ENCODE measurements around the gene ASB8.
"Not testable (repeated sequence)": the region's sequence is repeated elsewhere in the genome, so short reads cannot be mapped to it uniquely, and the experiment has no call there.

The ASB8 gene

DNA sequence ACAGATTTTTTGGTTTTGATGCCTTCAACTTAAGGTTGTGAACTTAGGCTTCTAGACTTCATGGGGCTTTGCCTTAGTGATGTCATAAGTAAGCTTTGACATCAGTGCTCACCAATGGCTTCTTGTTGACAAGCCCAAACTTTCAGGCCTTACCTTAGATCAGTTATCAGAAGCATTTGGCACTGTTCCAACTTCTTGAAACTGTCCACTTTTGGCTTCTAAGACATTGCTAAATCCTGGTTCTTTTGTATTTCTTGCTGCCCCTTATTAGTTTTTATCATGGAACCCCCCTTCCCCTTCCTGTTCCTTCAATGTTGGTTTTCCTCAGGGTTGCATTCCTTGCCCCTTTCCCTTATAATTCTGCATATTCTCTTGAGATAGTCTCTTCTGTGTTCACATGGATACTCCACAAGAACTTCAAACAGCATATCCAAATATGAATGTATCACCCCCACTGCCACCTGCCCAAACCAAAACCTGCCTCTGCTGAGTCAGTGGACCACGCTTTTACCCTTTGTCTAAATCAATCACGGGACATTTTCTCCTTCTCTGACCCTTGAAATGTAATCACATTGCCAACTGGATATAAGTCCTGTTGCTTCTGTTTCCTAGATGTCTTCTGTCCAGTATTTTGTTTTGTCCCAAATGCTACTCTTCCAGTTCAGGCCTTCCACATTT is 30.2 kb downstream of the ASB8 start:
- TF ChIP-seq, protein P1, sequence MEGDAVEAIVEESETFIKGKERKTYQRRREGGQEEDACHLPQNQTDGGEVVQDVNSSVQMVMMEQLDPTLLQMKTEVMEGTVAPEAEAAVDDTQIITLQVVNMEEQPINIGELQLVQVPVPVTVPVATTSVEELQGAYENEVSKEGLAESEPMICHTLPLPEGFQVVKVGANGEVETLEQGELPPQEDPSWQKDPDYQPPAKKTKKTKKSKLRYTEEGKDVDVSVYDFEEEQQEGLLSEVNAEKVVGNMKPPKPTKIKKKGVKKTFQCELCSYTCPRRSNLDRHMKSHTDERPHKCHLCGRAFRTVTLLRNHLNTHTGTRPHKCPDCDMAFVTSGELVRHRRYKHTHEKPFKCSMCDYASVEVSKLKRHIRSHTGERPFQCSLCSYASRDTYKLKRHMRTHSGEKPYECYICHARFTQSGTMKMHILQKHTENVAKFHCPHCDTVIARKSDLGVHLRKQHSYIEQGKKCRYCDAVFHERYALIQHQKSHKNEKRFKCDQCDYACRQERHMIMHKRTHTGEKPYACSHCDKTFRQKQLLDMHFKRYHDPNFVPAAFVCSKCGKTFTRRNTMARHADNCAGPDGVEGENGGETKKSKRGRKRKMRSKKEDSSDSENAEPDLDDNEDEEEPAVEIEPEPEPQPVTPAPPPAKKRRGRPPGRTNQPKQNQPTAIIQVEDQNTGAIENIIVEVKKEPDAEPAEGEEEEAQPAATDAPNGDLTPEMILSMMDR (IDR thresholded peaks at IDR 0.05; ENCODE audit: borderline replicate concordance, insufficient read depth, low read depth, low read length), result no peak
- H3K4me3 ChIP-seq (ENCODE audit: low read depth, low read length), result no peak overlapping the region

DNA sequence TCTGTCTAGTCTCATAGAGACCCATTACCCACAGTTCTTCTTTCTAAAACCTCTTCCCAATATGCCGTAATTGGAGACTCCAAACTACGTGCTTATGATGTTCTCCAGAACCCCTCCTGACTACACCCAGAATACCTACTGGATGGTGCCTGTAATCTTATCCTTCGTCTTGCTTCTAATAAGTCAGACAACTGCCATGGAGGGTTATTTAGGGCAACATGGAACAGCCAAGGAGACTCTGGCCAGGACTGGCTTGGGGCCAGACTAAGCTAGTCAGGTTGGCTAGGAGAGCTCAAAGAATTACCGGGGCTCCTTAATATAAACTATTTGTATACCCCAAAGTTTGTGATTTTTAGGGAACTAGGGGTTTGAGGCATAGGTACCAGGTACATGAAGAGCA is 31.3 kb downstream of the ASB8 start:
- no peak overlapping the region for H3K4me3 ChIP-seq (ENCODE audit: low read depth, low read length)
- TF ChIP-seq, protein P1 (IDR thresholded peaks at IDR 0.05; ENCODE audit: borderline replicate concordance, insufficient read depth, low read depth, low read length), result no peak

DNA sequence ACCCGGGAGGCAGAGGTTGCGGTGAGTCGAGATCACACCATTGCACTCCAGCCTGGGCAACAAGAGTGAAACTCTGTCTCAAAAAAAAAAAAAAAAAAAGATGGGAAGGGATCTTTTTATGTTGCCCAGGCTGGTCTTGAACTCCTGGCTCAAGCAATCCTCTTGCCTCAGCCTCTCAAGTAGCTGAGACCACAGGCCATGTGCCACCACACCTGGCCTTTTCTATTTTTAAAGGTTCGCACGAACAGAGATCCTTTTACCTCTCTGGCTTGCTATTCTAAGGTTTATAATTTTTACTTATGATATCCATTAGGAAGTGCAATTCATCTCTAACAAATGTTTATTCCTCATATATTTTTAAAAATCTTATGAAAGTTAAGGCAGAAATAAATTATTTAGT is 31.8 kb downstream of the ASB8 start:
- H3K4me3 ChIP-seq (ENCODE audit: low read depth, low read length), result not testable (repeated sequence)

DNA sequence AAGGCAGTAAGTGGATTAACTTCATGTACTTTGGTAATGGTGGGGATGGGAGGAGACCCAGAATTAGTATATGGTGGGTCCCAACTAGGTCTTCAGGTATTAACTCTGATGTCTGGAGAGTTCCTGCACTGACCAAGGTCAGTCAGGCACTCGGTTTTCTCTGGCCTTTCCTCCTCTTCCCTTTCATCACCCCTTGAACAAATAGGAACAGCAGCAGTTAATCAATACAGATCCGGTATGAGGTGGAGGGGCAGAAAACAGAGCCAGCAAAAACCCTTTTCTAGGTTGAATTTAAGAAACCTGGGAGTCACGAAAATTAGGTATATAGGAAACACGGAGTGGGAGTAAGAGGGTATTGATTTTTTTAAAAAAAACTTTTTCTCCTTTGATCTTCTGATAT is 34.1 kb downstream of the ASB8 start:
- TF ChIP-seq, protein P1 (IDR thresholded peaks at IDR 0.05; ENCODE audit: borderline replicate concordance, insufficient read depth, low read depth, low read length), result no peak
- no peak overlapping the region for H3K4me3 ChIP-seq (ENCODE audit: low read depth, low read length)

DNA sequence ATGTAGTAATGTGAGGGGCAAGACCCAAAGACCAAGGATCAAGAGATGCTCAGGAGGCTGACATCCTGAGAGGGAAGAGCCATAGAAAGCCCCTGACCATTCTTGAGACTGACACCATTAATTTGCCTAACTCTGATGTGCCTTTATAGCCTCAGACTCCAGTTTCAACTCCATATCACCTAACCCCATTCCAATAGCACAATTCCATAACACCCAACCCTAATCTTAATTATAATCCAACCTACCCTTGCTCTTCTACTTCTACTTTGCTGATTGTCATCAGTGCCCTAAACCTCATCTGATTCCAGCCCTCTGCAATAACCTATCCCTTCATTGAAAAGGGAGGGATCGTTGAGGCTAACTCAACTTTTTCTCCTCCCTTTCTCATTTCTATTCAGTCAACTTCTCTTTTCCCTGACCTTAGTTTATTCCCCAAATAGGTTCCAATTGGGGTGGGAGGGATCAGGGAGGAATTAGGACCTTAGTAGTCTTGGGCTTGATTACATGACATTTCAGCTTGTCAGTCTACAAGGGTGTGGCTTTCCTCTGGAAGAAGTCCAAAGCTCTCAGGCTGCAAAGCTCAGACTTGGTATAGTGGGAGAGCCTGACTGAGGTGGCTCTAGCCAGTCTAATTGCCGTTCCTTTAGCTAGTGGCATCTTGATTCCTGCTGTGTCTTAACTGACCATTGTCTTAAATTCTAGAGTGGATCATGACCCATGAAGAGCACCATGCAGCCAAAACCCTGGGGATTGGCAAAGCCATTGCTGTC is 35.1 kb downstream of the ASB8 start:
- TF ChIP-seq, protein P1 (IDR thresholded peaks at IDR 0.05; ENCODE audit: borderline replicate concordance, insufficient read depth, low read depth, low read length), result no peak

DNA sequence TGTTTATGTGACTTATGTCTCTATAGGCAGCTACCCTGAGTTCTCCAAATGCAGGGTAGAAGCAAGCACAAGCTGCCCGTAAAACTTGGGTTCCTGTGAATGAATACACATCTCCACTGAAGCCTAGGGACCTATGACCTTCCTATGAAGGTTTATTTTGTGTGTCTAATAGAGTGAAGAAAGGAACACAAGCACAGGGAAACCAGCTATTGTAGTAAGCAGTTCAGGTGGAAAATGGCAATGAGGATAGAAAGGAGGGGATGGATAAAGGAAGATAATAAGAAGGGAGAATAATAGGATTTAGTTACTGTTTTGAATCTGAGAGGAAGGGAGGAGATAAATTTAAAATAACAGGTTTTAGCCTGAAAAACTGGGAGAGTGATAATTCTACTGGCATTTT is 35.8 kb downstream of the ASB8 start:
- H3K4me3 ChIP-seq (ENCODE audit: low read depth, low read length), result no peak overlapping the region
- TF ChIP-seq, protein P1 (IDR thresholded peaks at IDR 0.05; ENCODE audit: borderline replicate concordance, insufficient read depth, low read depth, low read length), result no peak

More for the DNA sequence above, 35.1 kb downstream of the ASB8 start:
- H3K4me3 ChIP-seq (ENCODE audit: low read depth, low read length), result no peak overlapping the region

DNA sequence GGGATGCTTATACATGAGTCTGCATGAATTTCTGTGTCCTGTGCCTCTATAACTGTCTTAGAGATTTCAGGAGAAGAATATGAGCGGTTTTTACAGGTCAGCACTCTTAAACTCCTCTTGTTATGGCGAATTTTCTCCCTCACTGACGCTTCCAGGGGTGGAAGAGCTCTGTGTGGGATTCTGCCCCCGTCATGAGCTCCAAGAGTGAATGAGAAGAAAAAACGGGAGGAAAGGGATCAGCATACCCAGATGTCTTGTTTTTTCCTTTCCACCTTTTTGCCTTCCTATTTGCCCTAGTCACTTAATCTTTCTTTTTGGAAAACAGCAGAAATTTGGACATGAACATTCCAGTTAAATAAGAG is 37.5 kb downstream of the ASB8 start:
- TF ChIP-seq, protein P1 (IDR thresholded peaks at IDR 0.05; ENCODE audit: borderline replicate concordance, insufficient read depth, low read depth, low read length), result no peak
- H3K4me3 ChIP-seq (ENCODE audit: low read depth, low read length), result peak overlapping the region; percentile 96
